ENCODE results near the gene HS6ST2. TPM values are rescaled to one million over a fixed set of nuclear protein-coding genes. Genes with fewer than 3 reads are reported as not detected.

The HS6ST2 gene
- total RNA-seq, 1 donor from 2014 or later: 1.1 TPM

DNA sequence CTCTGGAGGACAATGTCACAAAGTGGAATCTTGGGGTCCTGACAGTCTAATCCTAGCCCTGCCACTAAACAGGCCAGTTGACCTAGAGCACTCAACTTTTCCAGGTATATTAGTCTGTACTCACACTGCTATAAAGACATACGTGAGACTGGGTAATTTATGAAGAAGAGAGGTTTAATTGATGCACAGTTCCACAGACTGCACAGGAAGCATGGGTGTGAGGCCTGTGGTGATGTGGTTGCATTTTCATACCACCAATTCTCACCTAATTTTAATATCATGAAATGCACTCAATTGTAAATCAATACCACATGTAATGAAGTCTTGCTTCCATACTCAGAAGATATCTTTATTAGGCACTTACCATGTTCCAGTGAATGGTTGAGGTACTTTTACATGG, 192.0 kb downstream of the HS6ST2 start:
- Mint-ChIP-seq H3K9me3 (ENCODE audit: unreplicated experiment) (no peaks in the 10 kb centered on the region), H3K36me3 (ENCODE audit: low read depth, unreplicated experiment) (no peaks in the 10 kb centered on the region), H3K27ac (ENCODE audit: unreplicated experiment) (no peak overlapping the region), H3K27me3 (ENCODE audit: unreplicated experiment) (no peaks in the 10 kb centered on the region), H3K4me1 (ENCODE audit: unreplicated experiment) (no peaks in the 10 kb centered on the region), H3K4me3 (ENCODE audit: unreplicated experiment) (no peak overlapping the region)
- DNase-seq (ENCODE audit: low spot score): no peak
- TF ChIP-seq, protein P1, sequence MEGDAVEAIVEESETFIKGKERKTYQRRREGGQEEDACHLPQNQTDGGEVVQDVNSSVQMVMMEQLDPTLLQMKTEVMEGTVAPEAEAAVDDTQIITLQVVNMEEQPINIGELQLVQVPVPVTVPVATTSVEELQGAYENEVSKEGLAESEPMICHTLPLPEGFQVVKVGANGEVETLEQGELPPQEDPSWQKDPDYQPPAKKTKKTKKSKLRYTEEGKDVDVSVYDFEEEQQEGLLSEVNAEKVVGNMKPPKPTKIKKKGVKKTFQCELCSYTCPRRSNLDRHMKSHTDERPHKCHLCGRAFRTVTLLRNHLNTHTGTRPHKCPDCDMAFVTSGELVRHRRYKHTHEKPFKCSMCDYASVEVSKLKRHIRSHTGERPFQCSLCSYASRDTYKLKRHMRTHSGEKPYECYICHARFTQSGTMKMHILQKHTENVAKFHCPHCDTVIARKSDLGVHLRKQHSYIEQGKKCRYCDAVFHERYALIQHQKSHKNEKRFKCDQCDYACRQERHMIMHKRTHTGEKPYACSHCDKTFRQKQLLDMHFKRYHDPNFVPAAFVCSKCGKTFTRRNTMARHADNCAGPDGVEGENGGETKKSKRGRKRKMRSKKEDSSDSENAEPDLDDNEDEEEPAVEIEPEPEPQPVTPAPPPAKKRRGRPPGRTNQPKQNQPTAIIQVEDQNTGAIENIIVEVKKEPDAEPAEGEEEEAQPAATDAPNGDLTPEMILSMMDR (IDR thresholded peaks at IDR 0.05; ENCODE audit: unreplicated experiment): no peak

DNA sequence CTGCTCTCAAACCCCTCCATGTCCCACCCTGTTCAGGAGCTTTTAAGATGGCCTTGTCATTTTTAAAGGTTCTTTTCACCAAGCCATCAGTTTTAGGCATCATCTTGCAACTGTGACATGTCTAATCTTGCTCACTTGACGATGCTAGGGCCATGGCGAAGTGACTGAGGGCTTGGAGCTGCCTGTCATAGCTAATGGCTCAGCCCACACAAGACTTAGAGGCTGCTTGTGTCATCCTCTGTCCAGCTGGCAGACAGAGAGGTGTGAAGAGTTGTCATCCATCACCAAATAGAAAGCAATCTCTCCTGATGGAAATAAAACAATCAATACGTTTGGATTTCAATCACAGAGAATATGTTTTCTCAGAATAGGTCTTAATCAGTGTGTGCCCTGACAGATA, 194.9 kb downstream of the HS6ST2 start:
- Mint-ChIP-seq H3K4me3 (ENCODE audit: unreplicated experiment) (no peak overlapping the region), H3K27ac (ENCODE audit: unreplicated experiment) (no peak overlapping the region), H3K9me3 (ENCODE audit: unreplicated experiment) (no peaks in the 10 kb centered on the region), H3K4me1 (ENCODE audit: unreplicated experiment) (peaks cover 12% of the 10 kb centered on the region), H3K36me3 (ENCODE audit: low read depth, unreplicated experiment) (no peaks in the 10 kb centered on the region), H3K27me3 (ENCODE audit: unreplicated experiment) (no peaks in the 10 kb centered on the region)
- no peak for DNase-seq (ENCODE audit: low spot score)
- TF ChIP-seq, protein P1 (IDR thresholded peaks at IDR 0.05; ENCODE audit: unreplicated experiment): no peak

DNA sequence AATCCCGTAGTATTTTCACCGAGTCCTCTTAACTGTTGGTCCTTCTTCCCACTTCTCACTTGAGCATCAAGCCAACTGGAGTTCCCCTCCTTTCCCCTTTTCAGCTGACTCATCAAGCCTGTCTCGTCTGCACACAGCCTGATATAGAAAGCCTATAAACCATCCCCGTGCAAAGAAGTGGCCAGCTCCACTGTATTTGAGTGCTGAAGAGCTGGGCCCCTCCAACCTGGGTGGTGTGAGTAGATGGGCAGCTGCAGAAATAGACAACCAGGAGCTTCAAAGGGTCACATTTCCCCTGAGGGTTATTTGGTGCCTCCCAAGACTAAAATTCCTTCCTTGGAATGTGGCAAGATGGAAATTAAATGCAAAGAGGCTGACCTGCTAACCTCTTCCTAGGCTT, 199.7 kb downstream of the HS6ST2 start:
- Mint-ChIP-seq H3K27me3 (ENCODE audit: unreplicated experiment) (no peaks in the 10 kb centered on the region), H3K4me1 (ENCODE audit: unreplicated experiment) (peaks cover 16% of the 10 kb centered on the region), H3K36me3 (ENCODE audit: low read depth, unreplicated experiment) (no peaks in the 10 kb centered on the region), H3K4me3 (ENCODE audit: unreplicated experiment) (no peak overlapping the region), H3K9me3 (ENCODE audit: unreplicated experiment) (no peaks in the 10 kb centered on the region), H3K27ac (ENCODE audit: unreplicated experiment) (no peak overlapping the region)
- DNase-seq (ENCODE audit: low spot score): no peak
- TF ChIP-seq, protein P1 (IDR thresholded peaks at IDR 0.05; ENCODE audit: unreplicated experiment): no peak

DNA sequence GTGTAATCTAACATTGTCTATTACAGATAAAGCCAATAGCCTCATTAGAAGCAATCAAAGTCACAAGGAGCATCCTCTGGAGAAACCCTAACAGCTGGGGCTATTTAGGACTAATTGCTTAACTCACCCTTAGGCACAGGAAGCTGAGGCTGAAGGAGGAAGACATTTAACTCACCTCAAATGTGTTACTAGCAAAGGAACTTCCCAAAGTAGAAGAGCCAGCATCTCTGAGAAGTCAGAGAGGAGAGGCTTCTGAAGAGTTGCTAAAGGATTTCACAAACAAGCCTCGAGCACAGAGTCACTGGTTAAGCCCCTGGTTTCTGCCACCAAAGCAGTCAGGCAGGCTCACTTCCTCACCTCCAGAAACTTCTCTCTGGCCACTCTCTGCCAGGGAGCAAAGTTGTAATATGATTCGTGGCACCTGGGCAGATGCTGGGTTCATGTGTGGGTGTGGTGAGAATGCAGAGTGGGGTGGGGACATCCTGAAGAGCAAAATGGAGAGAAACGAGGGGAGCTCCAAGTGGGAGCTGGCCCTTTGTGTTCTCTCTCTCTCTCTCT, 201.3 kb downstream of the HS6ST2 start:
- no peak overlapping the region for H3K4me3 Mint-ChIP-seq (ENCODE audit: unreplicated experiment)
- TF ChIP-seq, protein P1 (IDR thresholded peaks at IDR 0.05; ENCODE audit: unreplicated experiment): no peak
- no peaks in the 10 kb centered on the region for H3K36me3 Mint-ChIP-seq (ENCODE audit: low read depth, unreplicated experiment)
- no peak for DNase-seq (ENCODE audit: low spot score)
- H3K27me3 Mint-ChIP-seq (ENCODE audit: unreplicated experiment): no peaks in the 10 kb centered on the region
- peaks cover 16% of the 10 kb centered on the region for H3K4me1 Mint-ChIP-seq (ENCODE audit: unreplicated experiment)
- H3K9me3 Mint-ChIP-seq (ENCODE audit: unreplicated experiment): no peaks in the 10 kb centered on the region
- no peak overlapping the region for H3K27ac Mint-ChIP-seq (ENCODE audit: unreplicated experiment)

DNA sequence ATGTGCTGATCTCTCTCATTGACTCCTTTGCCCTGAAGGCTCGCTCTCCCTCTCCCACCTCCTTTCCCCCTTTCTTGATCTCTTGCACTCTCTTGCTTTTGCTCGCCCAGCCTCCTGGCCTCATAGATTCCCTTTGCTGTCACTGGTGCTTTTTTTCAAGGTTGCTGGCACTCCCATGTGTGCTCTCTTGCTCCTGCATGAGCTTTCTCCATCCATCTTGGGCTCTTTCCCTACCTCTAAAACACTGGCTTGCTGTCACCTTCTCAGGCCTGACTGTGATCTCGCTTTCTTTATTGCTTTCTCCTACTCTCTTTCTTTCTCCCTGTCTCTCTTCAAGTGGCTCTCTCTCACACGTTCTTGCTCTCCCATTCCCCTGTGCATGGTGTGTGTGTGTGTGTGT, 202.0 kb downstream of the HS6ST2 start:
- TF ChIP-seq, protein P1 (IDR thresholded peaks at IDR 0.05; ENCODE audit: unreplicated experiment): no peak
- H3K4me1 Mint-ChIP-seq (ENCODE audit: unreplicated experiment): peaks cover 16% of the 10 kb centered on the region
- DNase-seq (ENCODE audit: low spot score): no peak
- no peak overlapping the region for H3K4me3 Mint-ChIP-seq (ENCODE audit: unreplicated experiment)
- H3K9me3 Mint-ChIP-seq (ENCODE audit: unreplicated experiment): no peaks in the 10 kb centered on the region
- H3K27ac Mint-ChIP-seq (ENCODE audit: unreplicated experiment): no peak overlapping the region
- no peaks in the 10 kb centered on the region for H3K36me3 Mint-ChIP-seq (ENCODE audit: low read depth, unreplicated experiment)
- H3K27me3 Mint-ChIP-seq (ENCODE audit: unreplicated experiment): no peaks in the 10 kb centered on the region

All from endothelial cell (in vitro differentiated cells).